ENCODE measurements around the gene FOXD3. TPM values are rescaled to one million over a fixed set of nuclear protein-coding genes. Genes with fewer than 3 reads are reported as not detected.
"Not testable (repeated sequence)": the region's sequence is repeated elsewhere in the genome, so short reads cannot be mapped to it uniquely, and the experiment has no call there.

Gene FOXD3
- total RNA-seq, 2 experiments from 2014 or later = not detected

- Mint-ChIP-seq H3K27me3 (peaks cover 12% of the 10 kb centered on the region), H3K36me3 (ENCODE audit: low read depth) (no peaks in the 10 kb centered on the region), H3K4me1 (ENCODE audit: low read depth) (no peaks in the 10 kb centered on the region), H3K9me3 (no peaks in the 10 kb centered on the region), H3K27ac (no peak overlapping the region), H3K4me3 (no peak overlapping the region)
- DNase-seq = no peak
- ChIA-PET POLR2A (interaction anchor here (1.7 kb wide), 1 partner anchor 10 kb away, joined by 4 read pairs; no protein-coding TSS in a partner anchor), CTCF (no interaction called here)
- intact Hi-C loops (cut with micrococcal nuclease) = no loop called here
- TF ChIP-seq CTCF (IDR thresholded peaks at IDR 0.05) = no peak
- no peak for ATAC-seq
Measured at GRCh38 chr1:63342402-63342801, 20.0 kb downstream of the FOXD3 start.

GRCh38 chr1:63343922-63344321, 21.6 kb downstream of the FOXD3 start:
- POLR2A ChIA-PET = interaction anchor here (1.7 kb wide), 1 partner anchor 8 kb away, joined by 4 read pairs; no protein-coding TSS in a partner anchor
- ATAC-seq (no peak), DNase-seq (no peak)
- Mint-ChIP-seq H3K4me3 (no peak overlapping the region), H3K36me3 (ENCODE audit: low read depth) (no peaks in the 10 kb centered on the region), H3K27me3 (peaks cover 12% of the 10 kb centered on the region), H3K4me1 (ENCODE audit: low read depth) (no peaks in the 10 kb centered on the region), H3K9me3 (no peaks in the 10 kb centered on the region), H3K27ac (no peak overlapping the region)
- TF ChIP-seq CTCF (IDR thresholded peaks at IDR 0.05) = no peak
- CTCF ChIA-PET = interaction anchor here (1.0 kb wide), 1 partner anchor 16 kb away, joined by 4 read pairs; no protein-coding TSS in a partner anchor
- intact Hi-C loops (cut with micrococcal nuclease) = no loop called here

- H3K4me3 Mint-ChIP-seq = no peak overlapping the region
- H3K9me3 Mint-ChIP-seq = no peaks in the 10 kb centered on the region
- H3K27ac Mint-ChIP-seq = no peak overlapping the region
- ATAC-seq (no peak), DNase-seq (no peak)
- peaks cover 24% of the 10 kb centered on the region for H3K27me3 Mint-ChIP-seq
- ChIA-PET POLR2A (no interaction called here), CTCF (interaction anchor here (1.9 kb wide), 1 partner anchor 23 kb away, joined by 7 read pairs; no protein-coding TSS in a partner anchor)
- H3K36me3 Mint-ChIP-seq (ENCODE audit: low read depth) = no peaks in the 10 kb centered on the region
- intact Hi-C loops (cut with micrococcal nuclease) = no loop called here
- TF ChIP-seq CTCF (IDR thresholded peaks at IDR 0.05) = no peak
- no peaks in the 10 kb centered on the region for H3K4me1 Mint-ChIP-seq (ENCODE audit: low read depth)
Measured at GRCh38 chr1:63350320-63350719, 28.0 kb downstream of the FOXD3 start.

- Mint-ChIP-seq H3K4me1 (ENCODE audit: low read depth) (no peaks in the 10 kb centered on the region), H3K4me3 (no peak overlapping the region), H3K36me3 (ENCODE audit: low read depth) (no peaks in the 10 kb centered on the region), H3K27ac (no peak overlapping the region), H3K9me3 (no peaks in the 10 kb centered on the region), H3K27me3 (peaks cover 20% of the 10 kb centered on the region)
- POLR2A ChIA-PET = interaction anchor here (1.6 kb wide), 1 partner anchor 10 kb away, joined by 4 read pairs; no protein-coding TSS in a partner anchor
- CTCF ChIA-PET = no interaction called here
- no peak for DNase-seq
- intact Hi-C loops (cut with micrococcal nuclease) = no loop called here
- TF ChIP-seq CTCF (IDR thresholded peaks at IDR 0.05) = no peak
- no peak for ATAC-seq
Measured at GRCh38 chr1:63352736-63353135, 30.4 kb downstream of the FOXD3 start.

- H3K27ac Mint-ChIP-seq; H3K9me3 Mint-ChIP-seq; intact Hi-C loops (cut with micrococcal nuclease); H3K4me3 Mint-ChIP-seq; DNase-seq; POLR2A ChIA-PET; ATAC-seq; H3K4me1 Mint-ChIP-seq (ENCODE audit: low read depth); H3K36me3 Mint-ChIP-seq (ENCODE audit: low read depth): not testable (repeated sequence)
- CTCF ChIA-PET = interaction anchor here (1.0 kb wide), 1 partner anchor 29 kb away, joined by 3 read pairs; no protein-coding TSS in a partner anchor
- peaks cover 21% of the 10 kb centered on the region for H3K27me3 Mint-ChIP-seq
Measured at GRCh38 chr1:63356234-63356633, 33.9 kb downstream of the FOXD3 start.

All from activated CD8-positive, alpha-beta T cell treated with anti-CD3 and anti-CD28 coated beads for 36 hours (primary cell).